BLaER1 treated with 17β-estradiol and CSF1 and Interleukin-3, amounts not matched to agents 10 nM and 100 nM (cell line): ENCODE results near the gene OAS2.
A peak's percentile ranks its signal among the peaks of the same experiment; 100 is the strongest.

Experiments used
- H3K27ac ChIP-seq, 11 experiments: shearing (Covaris generic); formaldehyde crosslinking; 2 replicates each; pipeline ENCODE4 v1.8.1; 2022
- H3K27me3 ChIP-seq, 11 experiments: shearing (Covaris generic); formaldehyde crosslinking; 2 replicates each; pipeline ENCODE4 v1.8.1; 2022
- H3K36me3 ChIP-seq, 11 experiments: shearing (Covaris generic); formaldehyde crosslinking; 2 replicates each; pipeline ENCODE4 v1.8.1; 2022
- H3K4me1 ChIP-seq, 10 experiments: shearing (Covaris generic); formaldehyde crosslinking; 2 replicates each; pipeline ENCODE4 v1.8.1; 2022
- H3K4me2 ChIP-seq, 11 experiments: shearing (Covaris generic); formaldehyde crosslinking; 2 replicates each; pipeline ENCODE4 v1.8.1; 2022
- H3K4me3 ChIP-seq, 10 experiments: shearing (Covaris generic); formaldehyde crosslinking; 2 replicates each; pipeline ENCODE4 v1.8.1; 2022
- H3K9ac ChIP-seq, 11 experiments: shearing (Covaris generic); formaldehyde crosslinking; 2 replicates each; pipeline ENCODE4 v1.8.1; 2022
- H3K9me3 ChIP-seq, 11 experiments: shearing (Covaris generic); formaldehyde crosslinking; replicated peaks in 1 of 11; 2 replicates each; pipeline ENCODE4 v1.8.1; 2022
- H4K20me1 ChIP-seq, 11 experiments: shearing (Covaris generic); formaldehyde crosslinking; 2 replicates each; pipeline ENCODE4 v1.8.1; 2022
- Cebpa-rat ChIP-seq, 11 experiments: shearing (Covaris generic); IDR thresholded peaks; 2 replicates each; pipeline ENCODE4 v1.8.1; 2022

The OAS2 gene

DNA sequence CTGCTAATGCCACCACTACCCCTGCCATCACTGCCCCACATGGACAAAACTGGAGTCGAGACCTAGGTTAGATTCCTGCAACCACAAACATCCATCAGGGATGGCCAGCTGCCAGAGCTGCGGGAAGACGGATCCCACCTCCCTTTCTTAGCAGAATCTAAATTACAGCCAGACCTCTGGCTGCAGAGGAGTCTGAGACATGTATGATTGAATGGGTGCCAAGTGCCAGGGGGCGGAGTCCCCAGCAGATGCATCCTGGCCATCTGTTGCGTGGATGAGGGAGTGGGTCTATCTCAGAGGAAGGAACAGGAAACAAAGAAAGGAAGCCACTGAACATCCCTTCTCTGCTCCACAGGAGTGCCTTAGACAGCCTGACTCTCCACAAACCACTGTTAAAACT is 7.1 kb upstream of the OAS2 start:
- no peaks in the 10 kb centered on the region for H3K9me3 ChIP-seq
- no peaks in the 10 kb centered on the region for H3K27me3 ChIP-seq
- peaks cover 18 to 48% (median 37%) of the 10 kb centered on the region in 10 experiments; a peak in 19 of 20 replicates for H3K4me1 ChIP-seq
- H4K20me1 ChIP-seq = no peaks in the 10 kb centered on the region
- H3K4me2 ChIP-seq = peak overlapping the region; percentile 16 to 89 (median 77)
- peak overlapping the region in 6 of 11 experiments; percentile 51 to 77 (median 56); a peak in 12 of 22 replicates for H3K27ac ChIP-seq
- TF ChIP-seq Cebpa-rat (IDR thresholded peaks at IDR 0.05) = no peak
- no peak overlapping the region for H3K4me3 ChIP-seq
- H3K36me3 ChIP-seq = peaks cover 0 to 32% (median 16%) of the 10 kb centered on the region in 11 experiments; a peak in 12 of 22 replicates
- H3K9ac ChIP-seq = peak overlapping the region in 4 of 11 experiments; percentile 23 to 59 (median 42); a peak in 6 of 22 replicates

DNA sequence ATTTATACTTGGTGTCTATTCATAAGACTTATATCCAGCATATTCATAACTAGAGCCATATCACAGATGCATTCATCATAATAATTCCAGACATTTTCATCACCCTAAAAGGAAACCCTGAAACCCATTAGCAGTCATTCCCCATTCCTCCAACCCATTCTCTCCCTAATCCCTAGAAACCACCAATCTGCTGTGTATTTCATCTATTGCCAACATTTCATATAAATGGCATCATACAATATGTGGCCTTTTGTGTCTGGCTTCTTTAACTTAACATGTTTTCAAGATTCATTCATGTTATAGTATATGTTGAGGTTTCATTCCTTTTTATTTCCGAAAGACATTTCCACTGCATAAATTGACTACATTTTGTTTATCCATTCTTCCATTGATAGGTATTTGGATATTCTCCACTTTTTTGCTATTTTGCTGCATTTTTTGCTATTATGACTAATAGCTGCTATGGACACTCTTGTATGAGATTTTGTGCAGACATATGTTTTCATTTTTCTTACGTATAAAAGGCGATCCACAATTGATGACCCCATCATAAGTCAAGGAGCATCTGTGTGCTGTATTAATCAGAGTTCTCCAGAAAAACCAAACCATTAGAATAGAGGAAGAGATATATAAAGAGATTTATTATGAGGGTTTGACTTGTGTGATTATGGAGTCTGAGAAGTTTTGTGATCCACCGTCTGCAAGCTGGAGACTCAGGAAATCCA is 5.1 kb upstream of the OAS2 start:
- Histone ChIP-seq H3K27me3 (no peaks in the 10 kb centered on the region), H3K9ac (no peak overlapping the region), H3K4me2 (peak overlapping the region in 5 of 11 experiments; percentile 13 to 25 (median 15); a peak in 4 of 22 replicates), H3K9me3 (no peaks in the 10 kb centered on the region), H3K36me3 (peaks cover 0 to 13% (median 0%) of the 10 kb centered on the region in 11 experiments; a peak in 3 of 22 replicates), H3K4me1 (peaks cover 24 to 62% (median 49%) of the 10 kb centered on the region in 10 experiments), H4K20me1 (no peaks in the 10 kb centered on the region), H3K4me3 (no peak overlapping the region), H3K27ac (peak overlapping the region in 1 of 11 experiments; percentile 8; a peak in 1 of 22 replicates)
- TF ChIP-seq Cebpa-rat (IDR thresholded peaks at IDR 0.05) = no peak

DNA sequence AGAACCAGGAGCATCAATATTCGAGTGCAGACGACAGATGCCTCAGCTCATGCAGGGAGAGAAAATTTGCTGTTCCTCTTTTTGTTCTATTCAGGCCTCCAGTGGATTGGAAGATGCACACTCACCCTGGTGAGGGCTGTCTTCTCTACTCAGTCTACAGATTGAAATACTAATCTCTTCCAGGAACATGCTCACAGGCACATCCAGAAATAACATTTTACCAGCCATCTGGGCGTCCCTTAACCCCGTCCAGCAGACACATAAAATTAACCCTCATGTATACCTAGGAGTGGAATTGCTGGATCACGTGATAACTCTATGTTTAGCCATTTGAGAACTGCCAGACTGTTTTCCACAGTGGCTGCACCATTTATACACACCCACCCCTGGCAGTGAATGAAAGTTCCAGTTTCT is 4.5 kb upstream of the OAS2 start:
- Histone ChIP-seq H4K20me1 (no peaks in the 10 kb centered on the region), H3K36me3 (peaks cover 0 to 13% (median 0%) of the 10 kb centered on the region in 11 experiments; a peak in 3 of 22 replicates), H3K4me3 (no peak overlapping the region), H3K4me1 (peaks cover 24 to 67% (median 53%) of the 10 kb centered on the region in 10 experiments), H3K4me2 (peak overlapping the region in 9 of 11 experiments; percentile 0 to 25 (median 13); a peak in 10 of 22 replicates), H3K27me3 (no peaks in the 10 kb centered on the region), H3K9me3 (no peaks in the 10 kb centered on the region), H3K27ac (peak overlapping the region in 1 of 11 experiments; percentile 8; a peak in 1 of 22 replicates), H3K9ac (no peak overlapping the region)
- no peak for TF ChIP-seq Cebpa-rat (IDR thresholded peaks at IDR 0.05)

DNA sequence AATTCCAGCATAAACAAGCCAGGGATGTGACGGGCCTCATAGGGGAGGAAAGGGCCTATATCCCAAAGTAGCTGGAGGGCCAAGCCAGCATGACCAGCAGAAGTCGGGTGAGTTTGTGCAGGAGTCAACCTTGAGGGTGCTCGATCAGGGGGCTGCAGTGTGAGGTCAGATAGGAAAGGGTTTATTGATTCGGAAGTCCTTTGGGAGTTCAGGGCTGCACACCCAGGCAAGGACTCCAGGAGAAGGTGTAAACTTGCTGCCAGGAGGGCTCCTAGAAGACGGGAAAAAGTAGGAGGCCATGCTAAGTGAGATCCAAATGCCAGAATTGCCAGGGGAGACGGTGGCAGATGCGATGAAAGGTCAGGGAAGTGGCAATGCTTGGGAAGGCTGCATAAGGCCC is 3.4 kb upstream of the OAS2 start:
- TF ChIP-seq Cebpa-rat (IDR thresholded peaks at IDR 0.05) = no peak
- Histone ChIP-seq H3K36me3 (peaks cover 0 to 3% (median 0%) of the 10 kb centered on the region in 11 experiments; a peak in 3 of 22 replicates), H3K9ac (no peak overlapping the region), H3K4me1 (peaks cover 33 to 77% (median 63%) of the 10 kb centered on the region in 10 experiments), H3K27ac (peak overlapping the region in 1 of 11 experiments; percentile 34; a peak in 2 of 22 replicates), H4K20me1 (no peaks in the 10 kb centered on the region), H3K4me2 (peak overlapping the region in 2 of 11 experiments; percentile 23 to 24; a peak in 2 of 22 replicates), H3K27me3 (no peaks in the 10 kb centered on the region), H3K4me3 (no peak overlapping the region), H3K9me3 (no peaks in the 10 kb centered on the region)

DNA sequence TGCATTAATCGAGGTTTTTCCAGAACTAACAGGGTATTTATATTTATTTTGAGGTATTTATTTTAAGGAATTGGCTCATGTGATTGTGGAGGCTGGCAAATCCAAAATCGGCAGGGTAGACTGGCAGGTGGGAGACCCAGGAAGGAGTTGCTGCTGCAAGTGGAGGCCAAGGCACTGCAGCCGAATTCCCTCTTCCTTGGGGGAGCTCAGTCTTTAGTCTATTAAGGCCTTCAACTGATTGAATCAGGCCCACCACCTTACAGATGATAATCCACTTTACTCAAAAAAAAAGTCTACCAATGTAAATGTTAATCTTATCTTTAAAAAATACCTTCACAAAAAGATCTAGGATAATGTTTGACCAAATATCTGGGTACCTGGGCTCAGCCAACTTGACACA is 1.2 kb upstream of the OAS2 start:
- H3K9ac ChIP-seq = peak overlapping the region in 2 of 11 experiments; percentile 76 to 80; a peak in 3 of 22 replicates
- H3K4me1 ChIP-seq = peaks cover 39 to 59% (median 51%) of the 10 kb centered on the region in 10 experiments
- no peak overlapping the region for H3K4me3 ChIP-seq
- no peaks in the 10 kb centered on the region for H3K36me3 ChIP-seq
- no peaks in the 10 kb centered on the region for H3K27me3 ChIP-seq
- H3K27ac ChIP-seq = peak overlapping the region in 8 of 11 experiments; percentile 80 to 92 (median 86); a peak in 11 of 22 replicates
- H3K4me2 ChIP-seq = peak overlapping the region in 10 of 11 experiments; percentile 70 to 94 (median 86); a peak in 19 of 22 replicates
- H3K9me3 ChIP-seq = peaks cover 0 to 10% (median 7%) of the 10 kb centered on the region in 11 experiments; a peak in 12 of 22 replicates
- H4K20me1 ChIP-seq = no peaks in the 10 kb centered on the region
- TF ChIP-seq Cebpa-rat (IDR thresholded peaks at IDR 0.05) = no peak

DNA sequence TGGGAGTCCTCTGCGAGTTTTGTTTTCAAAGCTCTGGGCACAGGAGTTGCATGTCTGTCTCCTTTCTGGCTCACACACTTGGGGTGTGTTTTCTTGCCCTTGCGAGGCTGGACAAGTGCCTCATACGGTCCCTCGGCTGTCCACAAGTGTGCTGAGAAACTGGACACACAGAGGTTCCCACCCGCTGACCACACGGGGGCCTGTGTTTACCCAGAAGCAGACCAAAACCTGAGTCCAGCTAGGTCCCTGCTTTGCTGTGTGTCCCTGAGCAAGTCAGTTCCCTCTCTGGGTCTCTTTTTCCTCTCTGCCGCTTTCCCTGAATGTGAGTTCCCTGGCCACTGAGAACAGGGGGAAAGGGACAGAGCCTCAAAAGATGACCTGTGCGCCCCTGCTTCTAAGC is 678 bp upstream of the OAS2 start:
- Histone ChIP-seq H3K27ac (peak overlapping the region; percentile 55 to 92 (median 82); a peak in 21 of 22 replicates), H3K4me3 (peak overlapping the region; percentile 51 to 71 (median 62)), H3K36me3 (no peaks in the 10 kb centered on the region), H3K4me1 (peaks cover 38 to 56% (median 47%) of the 10 kb centered on the region in 10 experiments), H3K27me3 (no peaks in the 10 kb centered on the region), H4K20me1 (no peaks in the 10 kb centered on the region), H3K4me2 (peak overlapping the region; percentile 70 to 94 (median 86)), H3K9me3 (peaks cover 0 to 13% (median 12%) of the 10 kb centered on the region in 11 experiments; a peak in 15 of 22 replicates), H3K9ac (peak overlapping the region; percentile 70 to 85 (median 78))
- no peak for TF ChIP-seq Cebpa-rat (IDR thresholded peaks at IDR 0.05)

DNA sequence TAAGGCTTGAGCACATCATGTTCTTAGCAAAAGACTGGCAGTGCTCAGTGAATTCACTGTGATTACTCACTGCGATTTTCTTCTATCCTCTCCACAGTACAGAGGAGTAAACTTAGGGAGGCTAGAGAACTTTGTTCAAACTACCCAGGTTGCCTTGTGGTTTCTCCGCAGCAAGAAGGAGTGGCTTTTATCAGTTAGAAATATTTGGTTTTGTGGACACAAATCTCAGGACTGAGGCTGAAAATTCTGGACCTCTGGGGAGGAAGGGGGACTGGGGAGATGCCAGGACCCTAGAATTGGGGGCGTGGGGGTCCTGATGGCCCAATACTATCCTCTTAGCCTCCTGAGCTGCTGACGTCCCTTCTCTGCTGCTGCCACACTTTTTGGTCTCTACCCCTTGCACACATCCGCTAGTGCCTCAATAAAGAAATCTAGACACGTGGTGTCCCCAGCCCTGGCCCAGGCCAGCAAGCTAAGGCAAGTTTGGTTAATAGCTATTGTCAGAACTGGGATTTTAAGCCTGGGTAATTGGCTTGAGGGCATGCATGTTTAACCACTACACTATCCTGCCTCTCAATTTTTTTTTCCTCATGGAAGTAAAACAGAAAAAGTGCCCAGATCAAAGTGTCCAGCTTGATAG is 842 bp downstream of the OAS2 start:
- Histone ChIP-seq H3K4me3 (peak overlapping the region; percentile 51 to 71 (median 62)), H3K9me3 (peaks cover 9 to 28% (median 21%) of the 10 kb centered on the region in 11 experiments; a peak in 21 of 22 replicates), H3K9ac (peak overlapping the region; percentile 70 to 85 (median 78)), H4K20me1 (no peaks in the 10 kb centered on the region), H3K27me3 (no peaks in the 10 kb centered on the region), H3K27ac (peak overlapping the region; percentile 55 to 92 (median 82)), H3K36me3 (peaks cover 0 to 6% (median 0%) of the 10 kb centered on the region in 11 experiments; a peak in 2 of 22 replicates), H3K4me2 (peak overlapping the region; percentile 70 to 94 (median 86)), H3K4me1 (peaks cover 28 to 48% (median 38%) of the 10 kb centered on the region in 10 experiments)
- no peak for TF ChIP-seq Cebpa-rat (IDR thresholded peaks at IDR 0.05)

DNA sequence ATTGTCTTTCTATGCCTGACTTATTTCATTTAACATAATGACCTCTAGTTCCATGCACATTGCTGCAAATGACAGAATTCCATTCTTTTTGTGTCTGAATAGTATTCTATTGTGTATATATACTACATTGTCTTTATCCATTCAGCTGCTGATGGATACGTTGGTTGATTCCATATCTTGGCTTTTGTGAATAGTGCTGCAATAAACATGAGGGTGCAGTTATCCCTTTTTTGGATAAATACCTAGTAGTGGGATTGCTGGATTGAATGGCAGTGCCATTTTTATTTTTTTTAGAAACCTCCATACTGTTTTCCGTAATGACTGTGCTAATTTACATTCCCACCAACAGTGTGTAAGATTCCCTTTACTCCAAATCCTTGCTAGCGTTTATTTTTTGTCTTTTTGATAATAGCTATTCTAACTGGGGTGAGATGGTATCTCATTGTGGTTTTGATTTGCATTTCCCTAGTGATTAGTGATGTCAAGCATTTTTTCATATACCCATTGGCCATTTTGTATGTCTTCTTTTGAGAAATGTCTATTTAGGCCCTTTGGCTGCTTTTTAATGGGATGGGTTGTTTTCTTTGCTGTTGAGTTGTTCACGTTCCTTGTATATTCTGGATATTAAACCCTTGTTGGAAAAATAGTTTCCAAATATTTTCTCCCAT is 2.3 kb downstream of the OAS2 start:
- no peak overlapping the region for H3K27ac ChIP-seq
- H3K4me1 ChIP-seq = peaks cover 28 to 41% (median 33%) of the 10 kb centered on the region in 10 experiments
- H3K4me3 ChIP-seq = peak overlapping the region in 2 of 10 experiments; percentile 58; a peak in 3 of 20 replicates
- peaks cover 0 to 17% (median 0%) of the 10 kb centered on the region in 11 experiments; a peak in 4 of 22 replicates for H3K36me3 ChIP-seq
- no peaks in the 10 kb centered on the region; a peak in 1 of 22 replicates for H4K20me1 ChIP-seq
- peaks cover 23 to 43% (median 33%) of the 10 kb centered on the region in 11 experiments for H3K9me3 ChIP-seq
- peak overlapping the region in 10 of 11 experiments; percentile 0 to 94 (median 19); a peak in 14 of 22 replicates for H3K4me2 ChIP-seq
- TF ChIP-seq Cebpa-rat (IDR thresholded peaks at IDR 0.05) = no peak
- H3K9ac ChIP-seq = no peak overlapping the region
- no peaks in the 10 kb centered on the region for H3K27me3 ChIP-seq
